D721Med (cell line): ENCODE data around the gene SLC36A3.
"Not testable (repeated sequence)": the region's sequence is repeated elsewhere in the genome, so short reads cannot be mapped to it uniquely, and the experiment has no call there.

ENCODE experiments used
- DNase-seq: peaks from one replicate; pipeline ENCODE4 v3.0.0; 2011; ENCODE audit warnings: low spot score; ENCODE audit not compliant: insufficient read length
- FAIRE-seq: peaks from 2 replicates; lab custom pipeline; 2011; peaks lifted over from hg19 to GRCh38; lab: Jason Lieb, UNC
- TF ChIP-seq, protein P1 (sequence below): IDR thresholded peaks from 2 replicates; pipeline ENCODE4 v1.5.1; 2012; ENCODE audit warnings: mild to moderate bottlenecking, control low read depth; ENCODE audit not compliant: insufficient read depth; ENCODE audit errors: missing control alignments

The SLC36A3 gene

DNA sequence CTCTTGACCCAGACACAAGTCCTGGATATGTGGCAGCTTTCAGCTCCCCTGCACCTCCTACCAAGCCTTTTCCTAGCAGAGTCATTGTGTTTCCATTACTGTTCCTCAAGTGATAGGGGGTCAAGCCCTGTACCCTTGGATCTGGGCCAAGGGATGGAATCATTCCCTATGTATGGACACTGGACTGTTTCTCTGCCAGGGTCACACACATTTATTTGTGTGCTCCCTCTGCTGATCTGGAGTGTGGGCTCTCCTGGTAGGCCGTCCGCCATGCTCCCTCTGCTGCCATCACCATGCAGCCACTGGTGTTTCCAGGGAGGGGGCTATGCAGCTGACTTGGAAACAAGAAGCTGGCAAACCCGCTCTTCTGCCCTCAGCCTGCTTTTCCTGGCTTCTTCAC lies 41.0 kb downstream of the SLC36A3 start:
- TF ChIP-seq, protein P1, sequence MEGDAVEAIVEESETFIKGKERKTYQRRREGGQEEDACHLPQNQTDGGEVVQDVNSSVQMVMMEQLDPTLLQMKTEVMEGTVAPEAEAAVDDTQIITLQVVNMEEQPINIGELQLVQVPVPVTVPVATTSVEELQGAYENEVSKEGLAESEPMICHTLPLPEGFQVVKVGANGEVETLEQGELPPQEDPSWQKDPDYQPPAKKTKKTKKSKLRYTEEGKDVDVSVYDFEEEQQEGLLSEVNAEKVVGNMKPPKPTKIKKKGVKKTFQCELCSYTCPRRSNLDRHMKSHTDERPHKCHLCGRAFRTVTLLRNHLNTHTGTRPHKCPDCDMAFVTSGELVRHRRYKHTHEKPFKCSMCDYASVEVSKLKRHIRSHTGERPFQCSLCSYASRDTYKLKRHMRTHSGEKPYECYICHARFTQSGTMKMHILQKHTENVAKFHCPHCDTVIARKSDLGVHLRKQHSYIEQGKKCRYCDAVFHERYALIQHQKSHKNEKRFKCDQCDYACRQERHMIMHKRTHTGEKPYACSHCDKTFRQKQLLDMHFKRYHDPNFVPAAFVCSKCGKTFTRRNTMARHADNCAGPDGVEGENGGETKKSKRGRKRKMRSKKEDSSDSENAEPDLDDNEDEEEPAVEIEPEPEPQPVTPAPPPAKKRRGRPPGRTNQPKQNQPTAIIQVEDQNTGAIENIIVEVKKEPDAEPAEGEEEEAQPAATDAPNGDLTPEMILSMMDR, result no peak
- FAIRE-seq (no peak), DNase-seq (no peak)

- TF ChIP-seq, protein P1, result no peak
- FAIRE-seq, result no peak
Observed at GRCh38 chr5:151259931-151260330, 43.6 kb downstream of the SLC36A3 start.

DNA sequence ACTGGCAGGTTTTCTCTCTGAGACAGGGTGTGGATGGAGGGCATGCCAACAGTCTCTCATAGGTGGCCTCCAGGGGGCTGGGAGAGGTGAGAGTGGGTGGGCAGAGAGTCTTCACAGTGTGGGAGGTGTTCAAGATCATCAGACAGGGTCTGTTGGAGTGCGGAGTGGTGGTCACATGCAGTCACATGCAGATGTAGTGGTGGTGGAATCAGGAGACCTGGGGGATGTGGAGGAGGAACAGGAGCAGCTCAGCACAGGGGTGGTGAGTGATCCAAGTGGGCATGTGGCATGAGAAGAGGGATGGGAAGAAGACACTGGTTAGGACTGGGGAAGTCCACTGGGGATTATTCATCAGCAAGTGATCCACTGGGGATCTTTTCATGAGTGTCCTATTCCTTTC lies 44.8 kb downstream of the SLC36A3 start:
- TF ChIP-seq, protein P1, result no peak
- DNase-seq (no peak), FAIRE-seq (no peak)

More at GRCh38 chr5:151259931-151260330, 43.6 kb downstream of the SLC36A3 start:
- DNase-seq, result no peak

DNA sequence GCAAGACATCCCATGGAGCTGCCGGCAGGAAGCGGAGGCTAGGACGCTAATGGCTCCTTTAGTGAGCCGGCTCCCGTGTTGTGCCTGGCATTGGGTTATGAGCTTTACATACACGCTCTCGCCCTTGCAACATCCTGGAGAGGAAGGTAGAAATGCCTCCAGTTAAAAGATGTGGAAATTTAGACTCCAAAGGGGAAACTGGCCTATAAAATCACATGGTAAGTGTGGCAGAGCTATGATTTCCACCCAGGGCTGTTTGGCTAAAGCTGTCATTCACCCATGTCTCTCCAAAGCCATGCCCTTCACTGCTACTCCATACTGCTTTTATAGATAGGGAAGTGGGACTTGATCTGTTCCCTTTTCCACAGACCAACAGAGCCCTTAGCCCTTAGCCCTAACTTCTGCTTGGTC lies 45.4 kb downstream of the SLC36A3 start:
- DNase-seq (no peak), FAIRE-seq (no peak)
- TF ChIP-seq, protein P1, result no peak

- FAIRE-seq (no peak), DNase-seq (no peak)
- TF ChIP-seq, protein P1, result no peak
Observed at GRCh38 chr5:151257731-151258181, 45.8 kb downstream of the SLC36A3 start.

- TF ChIP-seq, protein P1, result no peak
- no peak for FAIRE-seq
- no peak for DNase-seq
Observed at GRCh38 chr5:151255621-151256286, 47.8 kb downstream of the SLC36A3 start.

GRCh38 chr5:151254990-151255389 lies 48.6 kb downstream of the SLC36A3 start:
- DNase-seq, result not testable (repeated sequence)

DNA sequence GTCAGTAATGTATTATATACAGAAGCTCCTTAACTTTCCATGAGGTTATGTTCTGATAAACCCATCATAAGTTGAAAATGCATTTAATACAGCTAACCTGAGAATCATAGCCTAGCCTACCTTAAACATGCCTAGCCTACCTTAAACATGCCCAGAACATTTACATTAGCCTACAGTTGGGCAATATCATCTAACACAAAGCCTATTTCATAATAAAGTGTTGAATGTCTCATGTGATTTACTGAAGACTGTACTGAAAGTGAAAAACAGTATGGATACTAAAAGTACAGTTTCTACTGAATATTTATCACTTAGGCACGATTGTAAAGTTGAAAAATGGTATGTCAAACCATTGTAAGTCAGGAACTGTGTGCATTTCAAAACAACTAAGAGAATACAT lies 49.0 kb downstream of the SLC36A3 start:
- FAIRE-seq, result no peak
- no peak for DNase-seq
- TF ChIP-seq, protein P1, result no peak

More at GRCh38 chr5:151254990-151255389, 48.6 kb downstream of the SLC36A3 start:
- FAIRE-seq, result not testable (repeated sequence)
